Stimulated activated CD4-positive, alpha-beta T cell treated with anti-CD3 and anti-CD28 coated beads, Interleukin-15, amount 100 ng/mL, for 24 hours (primary cell): ENCODE data around the gene VGF.
"Not testable (repeated sequence)": the region's sequence is repeated elsewhere in the genome, so short reads cannot be mapped to it uniquely, and the experiment has no call there.

Experiments
- DNase-seq: peaks from one replicate; pipeline ENCODE4 v3.0.0-alpha.2; 2020

VGF gene

GRCh38 chr7:101165075-101165957 lies at the start of gene VGF:
Gene VGF (minus strand): TSS chr7:101165569. CDS start chr7:101164843, 726 bp downstream.
- peak; percentile 96 for DNase-seq

- no peak for DNase-seq
These were observed 46.6 kb upstream of the VGF start for GRCh38 chr7:101212014-101212413.

GRCh38 chr7:101211501-101211900 lies 46.1 kb upstream of the VGF start:
- DNase-seq, result no peak

GRCh38 chr7:101210143-101210542 lies 44.8 kb upstream of the VGF start:
- DNase-seq, result no peak

- DNase-seq, result no peak
These were observed 43.4 kb upstream of the VGF start for GRCh38 chr7:101208794-101209193.

GRCh38 chr7:101207459-101207858 lies 42.1 kb upstream of the VGF start:
- DNase-seq, result no peak

- no peak for DNase-seq
These were observed 41.3 kb upstream of the VGF start for GRCh38 chr7:101206665-101207042.

GRCh38 chr7:101205901-101206664 lies 40.7 kb upstream of the VGF start:
- no peak for DNase-seq

- DNase-seq, result not testable (repeated sequence)
These were observed 38.7 kb upstream of the VGF start for GRCh38 chr7:101203740-101204738.

GRCh38 chr7:101202603-101202918 lies 37.2 kb upstream of the VGF start:
- no peak for DNase-seq

- no peak for DNase-seq
These were observed 36.6 kb upstream of the VGF start for GRCh38 chr7:101201695-101202602.

- no peak for DNase-seq
These were observed 35.7 kb upstream of the VGF start, which contains the start of gene MOGAT3 for GRCh38 chr7:101200862-101201599. Gene MOGAT3 (minus strand): TSS chr7:101201036. CDS start chr7:101200854, 182 bp downstream.

- no peak for DNase-seq
These were observed 35.1 kb upstream of the VGF start for GRCh38 chr7:101200504-101200861.

- DNase-seq, result not testable (repeated sequence)
These were observed 34.2 kb upstream of the VGF start for GRCh38 chr7:101199522-101199921.

GRCh38 chr7:101198476-101198875 lies 33.1 kb upstream of the VGF start:
- DNase-seq, result no peak

- no peak for DNase-seq
These were observed 32.6 kb upstream of the VGF start for GRCh38 chr7:101197991-101198390.

GRCh38 chr7:101195884-101196283 lies 30.5 kb upstream of the VGF start:
- no peak for DNase-seq

- no peak for DNase-seq
These were observed 23.7 kb upstream of the VGF start for GRCh38 chr7:101189109-101189508.

GRCh38 chr7:101186844-101187428 lies 21.6 kb upstream of the VGF start:
- no peak for DNase-seq

GRCh38 chr7:101186194-101186593 lies 20.8 kb upstream of the VGF start:
- no peak for DNase-seq
